GM20000 (cell line): ENCODE data around the gene BACH2.

Experiments
- DNase-seq: peaks from one replicate; pipeline ENCODE4 v3.0.0; 2012; ENCODE audit warnings: low spot score
- TF ChIP-seq, protein P1 (sequence below): IDR thresholded peaks from 2 replicates; pipeline ENCODE4 v1.5.1; 2012; ENCODE audit warnings: mild to moderate bottlenecking, control low read depth; ENCODE audit errors: extremely low read depth, missing control alignments

Gene BACH2

DNA sequence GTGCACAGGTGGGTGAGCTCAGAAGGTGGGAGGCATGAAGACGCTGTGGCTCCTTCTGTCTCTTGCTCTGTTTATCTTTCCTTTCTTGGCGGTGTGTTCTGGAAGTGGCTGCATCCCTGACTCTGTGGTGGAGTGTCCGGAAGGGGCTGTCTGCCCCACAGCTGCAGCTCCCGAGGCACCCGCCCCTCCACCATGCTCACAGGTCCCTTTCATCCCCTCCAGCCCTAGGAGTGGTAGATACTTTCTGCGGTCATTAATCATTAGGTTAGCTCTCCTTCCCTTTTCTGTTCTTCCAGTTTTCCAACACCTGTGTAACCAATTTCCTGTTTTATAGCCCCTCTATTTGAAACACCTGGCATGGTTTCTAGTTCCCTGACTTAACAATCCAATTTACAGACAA is 336.8 kb downstream of the BACH2 start:
- no peak for DNase-seq
- TF ChIP-seq, protein P1, sequence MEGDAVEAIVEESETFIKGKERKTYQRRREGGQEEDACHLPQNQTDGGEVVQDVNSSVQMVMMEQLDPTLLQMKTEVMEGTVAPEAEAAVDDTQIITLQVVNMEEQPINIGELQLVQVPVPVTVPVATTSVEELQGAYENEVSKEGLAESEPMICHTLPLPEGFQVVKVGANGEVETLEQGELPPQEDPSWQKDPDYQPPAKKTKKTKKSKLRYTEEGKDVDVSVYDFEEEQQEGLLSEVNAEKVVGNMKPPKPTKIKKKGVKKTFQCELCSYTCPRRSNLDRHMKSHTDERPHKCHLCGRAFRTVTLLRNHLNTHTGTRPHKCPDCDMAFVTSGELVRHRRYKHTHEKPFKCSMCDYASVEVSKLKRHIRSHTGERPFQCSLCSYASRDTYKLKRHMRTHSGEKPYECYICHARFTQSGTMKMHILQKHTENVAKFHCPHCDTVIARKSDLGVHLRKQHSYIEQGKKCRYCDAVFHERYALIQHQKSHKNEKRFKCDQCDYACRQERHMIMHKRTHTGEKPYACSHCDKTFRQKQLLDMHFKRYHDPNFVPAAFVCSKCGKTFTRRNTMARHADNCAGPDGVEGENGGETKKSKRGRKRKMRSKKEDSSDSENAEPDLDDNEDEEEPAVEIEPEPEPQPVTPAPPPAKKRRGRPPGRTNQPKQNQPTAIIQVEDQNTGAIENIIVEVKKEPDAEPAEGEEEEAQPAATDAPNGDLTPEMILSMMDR = no peak

DNA sequence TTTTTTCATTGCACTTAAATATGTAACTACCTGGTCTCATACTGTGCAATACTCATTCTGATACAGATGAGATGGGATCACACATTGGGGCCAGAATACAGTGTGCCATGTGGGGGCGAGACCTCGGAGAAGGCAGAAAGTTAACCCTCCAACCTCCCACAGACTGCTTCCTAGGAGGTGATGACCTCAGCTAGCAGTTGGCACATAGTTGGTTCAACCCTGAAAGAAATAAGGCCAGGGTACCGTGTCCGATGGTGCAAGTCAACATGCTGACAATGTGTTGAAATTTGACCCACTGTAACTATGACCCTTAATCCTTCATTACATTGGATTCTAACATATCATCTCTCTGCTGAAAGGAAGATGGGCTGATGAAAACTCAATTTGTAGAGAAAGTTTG is 340.5 kb downstream of the BACH2 start:
- no peak for DNase-seq

DNA sequence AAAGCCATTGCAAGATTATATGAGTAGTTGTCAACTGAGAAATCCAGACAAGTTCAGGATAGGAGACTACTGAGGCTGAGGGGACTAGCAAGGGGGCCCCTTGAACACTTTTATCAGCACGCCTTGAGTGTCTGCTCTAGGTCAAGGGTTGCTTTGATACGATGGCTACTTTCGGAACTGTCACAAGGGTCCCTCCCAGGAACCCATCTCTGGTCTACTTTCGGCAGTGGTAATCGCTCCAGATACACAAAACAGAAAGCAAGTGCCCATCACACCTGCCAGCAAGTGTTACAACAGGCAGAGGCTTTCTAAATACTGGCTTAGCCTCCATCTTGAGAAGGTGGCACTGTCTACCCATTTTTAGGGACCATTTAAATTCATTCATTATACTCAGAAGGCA is 341.3 kb downstream of the BACH2 start:
- TF ChIP-seq, protein P1 = no peak
- DNase-seq = no peak

More for the DNA sequence above, 340.5 kb downstream of the BACH2 start:
- TF ChIP-seq, protein P1 = no peak

DNA sequence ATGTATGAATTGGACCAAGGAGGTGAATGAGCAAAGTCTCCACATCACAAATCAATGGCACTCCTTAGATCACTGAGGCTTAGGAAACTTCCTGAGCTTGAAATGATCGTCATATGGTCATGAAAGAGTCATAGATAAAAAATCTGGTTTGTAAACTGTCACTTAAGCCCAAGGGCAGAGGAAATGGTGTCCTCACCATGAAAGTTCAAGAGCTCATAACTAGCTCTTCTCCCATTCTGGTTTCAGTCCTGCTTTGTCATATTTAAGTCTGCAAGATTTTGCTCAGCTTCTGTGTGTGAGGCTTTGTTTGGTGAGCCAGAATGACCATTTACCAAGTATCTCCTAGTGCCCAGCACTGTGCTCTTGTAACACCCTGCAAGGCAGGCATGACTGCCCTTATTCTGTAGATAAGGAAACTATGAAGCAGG is 341.9 kb downstream of the BACH2 start:
- TF ChIP-seq, protein P1 = no peak
- no peak for DNase-seq

DNA sequence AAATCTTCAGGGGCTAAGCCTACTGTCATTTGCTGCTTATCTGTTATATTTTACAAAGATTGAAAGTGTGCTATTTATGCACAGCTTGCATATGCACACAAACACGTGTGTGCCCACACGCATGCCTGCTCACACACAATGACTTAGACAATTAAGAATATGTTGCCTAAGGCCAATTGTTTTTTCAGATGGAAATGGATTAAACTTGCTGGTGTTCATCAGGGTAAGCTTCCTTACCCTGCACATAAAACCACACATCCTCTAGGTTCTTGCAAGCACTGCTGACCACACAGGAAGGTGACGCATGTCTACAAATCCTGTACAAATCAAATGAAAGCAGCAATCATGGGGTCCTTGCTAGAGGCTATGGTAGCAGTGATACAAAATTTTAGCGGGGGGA is 344.0 kb downstream of the BACH2 start:
- TF ChIP-seq, protein P1 = no peak
- DNase-seq = no peak

DNA sequence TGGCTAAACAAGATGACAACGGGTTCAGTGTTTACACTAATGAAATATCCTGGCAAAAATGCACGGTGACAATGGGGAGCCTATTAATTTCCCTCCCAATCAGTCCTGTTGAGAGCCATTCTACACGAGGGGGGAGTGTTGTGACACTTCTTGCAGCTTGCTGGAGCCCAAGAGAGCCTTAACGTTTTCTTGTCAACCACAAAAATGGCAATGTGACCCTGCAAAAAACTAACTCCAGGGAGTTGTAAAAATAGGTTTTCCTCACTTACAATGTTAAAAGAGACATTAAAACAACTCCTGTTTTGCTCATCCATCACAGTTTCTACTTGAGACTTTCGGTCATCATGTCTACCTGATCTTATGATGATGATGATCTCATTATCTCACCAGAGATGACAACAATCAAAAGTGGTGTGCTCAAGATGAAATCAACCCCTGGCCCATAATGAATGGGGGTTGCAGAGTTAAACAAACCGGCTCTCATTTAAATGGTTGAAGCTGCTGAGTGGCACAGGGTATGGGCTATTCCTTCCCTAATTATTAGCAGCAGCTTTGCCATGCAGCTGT is 344.5 kb downstream of the BACH2 start:
- TF ChIP-seq, protein P1 = no peak
- no peak for DNase-seq

DNA sequence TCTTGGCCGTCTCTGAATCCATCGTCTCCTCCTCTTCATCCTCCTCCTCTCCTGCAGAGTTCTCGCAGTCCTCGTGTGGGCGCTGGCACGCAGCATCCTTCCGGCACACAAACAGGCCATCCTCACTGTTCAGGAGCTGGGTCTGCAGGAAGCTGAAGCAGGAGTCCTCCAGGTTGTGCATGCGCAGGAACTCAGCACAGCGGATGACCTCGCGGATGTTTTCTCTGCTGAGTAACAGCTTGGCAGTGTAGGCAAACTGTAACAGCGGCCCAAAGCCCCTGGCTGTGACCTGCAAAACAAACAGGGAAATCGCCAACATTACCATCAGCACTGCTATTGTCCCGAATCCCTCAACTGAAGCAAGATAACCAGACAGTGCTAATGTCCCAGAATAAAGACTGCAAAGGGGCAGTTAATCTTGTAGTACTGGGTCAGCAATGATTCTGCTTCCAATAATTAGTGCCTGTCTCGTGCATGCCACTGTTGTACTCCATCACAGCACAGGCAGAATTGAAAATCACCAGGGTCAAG is 345.0 kb downstream of the BACH2 start:
- no peak for DNase-seq
- TF ChIP-seq, protein P1 = no peak
